Chondrocyte (in vitro differentiated cells): ENCODE data around the gene TRPM2. TPM values are rescaled to one million over a fixed set of nuclear protein-coding genes. Genes with fewer than 3 reads are reported as not detected.
"Not testable (repeated sequence)": the region's sequence is repeated elsewhere in the genome, so short reads cannot be mapped to it uniquely, and the experiment has no call there.

Experiments
- DNase-seq: peaks from one replicate; pipeline ENCODE4 v3.0.0; 2021; ENCODE audit warnings: mixed read lengths, low spot score
- H3K27ac Mint-ChIP-seq: one replicate; pipeline ENCODE4 v1.8.0; 2021; ENCODE audit warnings: mild to moderate bottlenecking, moderate library complexity, mixed read lengths; ENCODE audit not compliant: unreplicated experiment
- H3K27me3 Mint-ChIP-seq: 2 replicates; pipeline ENCODE4 v1.8.0; 2021; ENCODE audit warnings: low read depth, mixed read lengths
- H3K36me3 Mint-ChIP-seq: 2 replicates; pipeline ENCODE4 v1.8.0; 2021; ENCODE audit warnings: low read depth, mixed read lengths
- H3K4me1 Mint-ChIP-seq: 2 replicates; pipeline ENCODE4 v1.8.0; 2021; ENCODE audit warnings: low read depth, mild to moderate bottlenecking, mixed read lengths
- H3K4me3 Mint-ChIP-seq: one replicate; pipeline ENCODE4 v1.8.0; 2021; ENCODE audit warnings: mild to moderate bottlenecking, moderate library complexity, mixed read lengths; ENCODE audit not compliant: unreplicated experiment
- H3K9me3 Mint-ChIP-seq: 2 replicates; pipeline ENCODE4 v1.8.0; 2021; ENCODE audit warnings: low read depth, mixed read lengths
- total RNA-seq: library from RNA; stranded (reverse); gene quantifications from 3 replicates; pipeline ENCODE4 v1.2.1, GENCODE V29; 2021
- TF ChIP-seq, protein P1 (sequence below): fragments of 200-600 bp; sonication (generic); IDR thresholded peaks from 2 replicates; pipeline ENCODE4 v1.5.0; 2021; ENCODE audit warnings: antibody characterized with exemption, mild to moderate bottlenecking, moderate library complexity

TRPM2 gene
- total RNA-seq, 1 donor from 2014 or later: 0.32 TPM

DNA sequence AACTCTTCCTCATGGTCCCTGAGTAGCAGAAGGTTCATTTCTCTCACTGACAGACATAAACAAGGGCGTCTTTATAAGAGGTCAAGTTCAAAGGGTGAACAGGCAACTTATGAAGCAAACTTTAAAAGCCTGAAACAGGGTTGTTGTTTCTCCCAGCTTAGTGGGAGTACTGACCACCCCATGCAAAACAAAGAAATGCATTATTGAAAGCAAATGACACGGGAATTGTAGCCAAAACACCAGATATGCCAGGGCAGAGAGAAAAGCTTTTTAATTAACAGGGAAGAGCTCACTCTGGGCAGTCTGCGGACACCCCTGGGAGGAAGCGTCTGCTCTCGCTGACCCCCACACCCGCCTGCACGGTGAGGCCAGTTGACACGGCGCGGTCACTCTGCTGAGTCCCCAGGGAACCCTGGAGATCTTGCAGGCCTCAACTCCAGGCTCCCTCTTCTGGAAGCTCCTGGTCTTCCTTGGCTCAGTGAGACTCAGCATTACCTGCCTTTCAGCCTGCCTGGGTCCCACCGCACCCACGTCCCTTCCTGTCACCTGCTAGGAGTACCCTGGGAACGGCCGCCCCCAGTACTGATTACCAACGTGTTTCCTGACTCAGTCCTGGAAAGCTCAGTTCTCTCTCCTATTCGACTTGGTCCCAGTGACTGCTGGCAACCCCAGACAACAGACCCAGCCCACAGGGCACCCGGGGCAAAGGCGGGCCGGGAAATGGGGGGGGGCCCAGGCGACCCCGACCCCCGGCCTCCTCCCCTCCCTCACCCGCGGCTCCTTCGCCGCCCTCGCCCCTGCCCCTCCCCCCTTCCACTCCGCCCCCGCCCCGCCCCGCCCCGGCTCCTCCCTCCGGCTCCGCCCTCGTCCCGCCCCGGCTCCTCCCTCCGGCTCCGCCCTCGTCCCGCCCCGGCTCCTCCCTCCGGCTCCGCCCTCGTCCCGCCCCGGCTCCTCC, 15.2 kb upstream of the TRPM2 start:
- H3K4me1 Mint-ChIP-seq: peaks cover 22% of the 10 kb centered on the region
- H3K4me3 Mint-ChIP-seq: peak overlapping the region; percentile 75
- no peaks in the 10 kb centered on the region for H3K36me3 Mint-ChIP-seq
- H3K9me3 Mint-ChIP-seq: no peaks in the 10 kb centered on the region
- DNase-seq: peak; percentile 89
- peak overlapping the region; percentile 85 for H3K27ac Mint-ChIP-seq
- TF ChIP-seq, protein P1, sequence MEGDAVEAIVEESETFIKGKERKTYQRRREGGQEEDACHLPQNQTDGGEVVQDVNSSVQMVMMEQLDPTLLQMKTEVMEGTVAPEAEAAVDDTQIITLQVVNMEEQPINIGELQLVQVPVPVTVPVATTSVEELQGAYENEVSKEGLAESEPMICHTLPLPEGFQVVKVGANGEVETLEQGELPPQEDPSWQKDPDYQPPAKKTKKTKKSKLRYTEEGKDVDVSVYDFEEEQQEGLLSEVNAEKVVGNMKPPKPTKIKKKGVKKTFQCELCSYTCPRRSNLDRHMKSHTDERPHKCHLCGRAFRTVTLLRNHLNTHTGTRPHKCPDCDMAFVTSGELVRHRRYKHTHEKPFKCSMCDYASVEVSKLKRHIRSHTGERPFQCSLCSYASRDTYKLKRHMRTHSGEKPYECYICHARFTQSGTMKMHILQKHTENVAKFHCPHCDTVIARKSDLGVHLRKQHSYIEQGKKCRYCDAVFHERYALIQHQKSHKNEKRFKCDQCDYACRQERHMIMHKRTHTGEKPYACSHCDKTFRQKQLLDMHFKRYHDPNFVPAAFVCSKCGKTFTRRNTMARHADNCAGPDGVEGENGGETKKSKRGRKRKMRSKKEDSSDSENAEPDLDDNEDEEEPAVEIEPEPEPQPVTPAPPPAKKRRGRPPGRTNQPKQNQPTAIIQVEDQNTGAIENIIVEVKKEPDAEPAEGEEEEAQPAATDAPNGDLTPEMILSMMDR: peak; percentile 77
- no peaks in the 10 kb centered on the region for H3K27me3 Mint-ChIP-seq

DNA sequence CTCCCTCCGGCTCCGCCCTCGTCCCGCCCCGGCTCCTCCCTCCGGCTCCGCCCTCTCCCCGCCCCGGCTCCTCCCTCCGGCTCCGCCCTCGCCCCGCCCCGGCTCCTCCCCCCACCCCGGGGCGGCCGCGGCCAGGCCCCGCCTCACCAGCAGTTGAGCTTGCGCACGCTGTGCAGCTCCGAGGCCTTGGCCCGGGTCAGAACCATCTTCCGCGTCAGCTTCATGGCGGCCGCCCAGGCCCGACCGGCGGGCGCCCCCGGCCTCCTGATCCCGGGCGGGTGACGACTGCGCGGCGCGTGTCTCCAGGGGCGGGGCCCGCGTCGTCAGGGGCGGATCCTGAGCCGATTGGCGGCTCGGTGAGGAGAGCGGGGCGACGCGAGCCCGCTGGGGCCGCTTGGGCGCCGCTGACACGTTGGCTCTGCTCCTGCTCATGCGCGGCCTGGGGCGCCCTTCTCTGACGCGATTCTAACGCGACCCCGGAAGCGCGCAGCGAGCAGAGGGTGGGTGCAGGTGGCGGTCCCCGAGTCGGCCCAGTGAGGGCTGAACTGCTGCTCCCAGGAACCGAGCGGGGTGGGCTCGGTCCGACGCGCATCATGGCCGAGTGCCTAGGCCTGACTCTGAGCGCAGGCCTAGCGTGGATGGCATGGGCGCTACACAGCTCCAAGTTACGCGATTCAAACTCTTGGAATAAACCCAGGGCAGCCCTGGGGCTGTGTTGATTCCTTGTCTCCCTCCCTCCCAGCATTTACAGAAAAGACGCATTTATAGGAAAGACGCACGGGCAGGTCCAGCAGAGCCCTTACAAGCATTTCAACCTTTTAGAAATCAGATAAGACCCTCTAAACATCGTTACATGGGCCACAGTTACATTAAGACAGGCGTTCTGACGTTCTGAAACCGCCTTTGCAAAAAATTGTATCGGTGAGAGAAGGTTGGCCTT, 14.2 kb upstream of the TRPM2 start, which contains the start of gene CFAP410:
CFAP410 (minus strand) TSS at position 420 of the 940 bp plus-strand sequence; CDS start at position 224, 196 bp downstream.
- no peaks in the 10 kb centered on the region for H3K9me3 Mint-ChIP-seq
- H3K4me3 Mint-ChIP-seq: peak within 1 kb of the TSS; percentile 79
- no peaks in the 10 kb centered on the region for H3K36me3 Mint-ChIP-seq

DNA sequence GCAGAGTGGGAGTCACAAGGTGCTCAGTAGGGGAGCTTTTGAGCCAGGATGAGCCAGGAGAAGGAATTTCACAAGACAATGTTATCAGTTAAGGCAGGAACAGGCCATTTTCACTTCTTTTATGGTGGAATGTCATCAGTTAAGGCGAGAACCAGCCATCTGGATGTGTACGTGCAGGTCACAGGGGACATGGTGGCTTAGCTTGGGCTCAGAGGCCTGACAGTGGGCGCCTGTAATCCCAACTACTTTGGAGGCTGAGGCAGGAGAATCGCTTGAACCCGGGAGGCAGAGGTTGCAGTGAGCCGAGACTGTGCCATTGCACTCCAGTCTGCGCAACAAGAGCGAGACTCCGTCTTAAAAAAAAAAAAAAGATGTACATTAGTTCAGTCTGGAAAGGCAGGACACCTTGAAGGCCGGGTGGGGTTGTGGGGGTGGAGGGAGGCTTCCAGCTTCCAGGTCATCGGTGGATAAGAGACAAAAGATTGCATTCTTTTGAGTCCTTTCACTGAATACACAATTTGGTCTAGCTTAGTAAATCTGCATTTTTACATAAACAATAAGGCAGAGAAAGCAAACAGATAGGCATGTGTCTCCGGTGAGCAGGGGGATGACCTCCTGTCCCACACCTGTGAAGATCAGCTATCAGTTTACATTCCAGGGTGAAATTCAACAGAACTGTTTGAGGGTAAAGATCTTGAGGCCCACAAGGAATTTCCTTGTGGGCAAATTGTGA, 11.5 kb upstream of the TRPM2 start:
- H3K4me3 Mint-ChIP-seq, H3K9me3 Mint-ChIP-seq, DNase-seq, H3K27ac Mint-ChIP-seq, H3K27me3 Mint-ChIP-seq, H3K36me3 Mint-ChIP-seq: not testable (repeated sequence)
- H3K4me1 Mint-ChIP-seq: peaks cover 22% of the 10 kb centered on the region

More for the DNA sequence above, 14.2 kb upstream of the TRPM2 start, which contains the start of gene CFAP410:
- peaks cover 22% of the 10 kb centered on the region for H3K4me1 Mint-ChIP-seq
- H3K27ac Mint-ChIP-seq: peak within 1 kb of the TSS; percentile 92
- no peaks in the 10 kb centered on the region for H3K27me3 Mint-ChIP-seq
- DNase-seq: peak; percentile 98
- TF ChIP-seq, protein P1: no peak

GRCh38 chr21:44342981-44343380, 10.4 kb upstream of the TRPM2 start:
- not testable (repeated sequence) for H3K9me3 Mint-ChIP-seq, H3K36me3 Mint-ChIP-seq, H3K27me3 Mint-ChIP-seq, H3K4me3 Mint-ChIP-seq, H3K27ac Mint-ChIP-seq, DNase-seq
- peaks cover 16% of the 10 kb centered on the region for H3K4me1 Mint-ChIP-seq

GRCh38 chr21:44344541-44345183, 8.8 kb upstream of the TRPM2 start:
- H3K9me3 Mint-ChIP-seq: no peaks in the 10 kb centered on the region
- DNase-seq: no peak
- H3K27me3 Mint-ChIP-seq: peaks cover 5% of the 10 kb centered on the region
- TF ChIP-seq, protein P1: no peak
- no peak overlapping the region for H3K27ac Mint-ChIP-seq
- H3K4me3 Mint-ChIP-seq: no peak overlapping the region
- peaks cover 8% of the 10 kb centered on the region for H3K4me1 Mint-ChIP-seq
- no peaks in the 10 kb centered on the region for H3K36me3 Mint-ChIP-seq
